ENCODE measurements around the gene NOL4L.

NOL4L gene

GRCh38 chr20:32556312-32557184 lies 28.6 kb downstream of the NOL4L start:
- H3K9me3 Mint-ChIP-seq: no peaks in the 10 kb centered on the region

DNA sequence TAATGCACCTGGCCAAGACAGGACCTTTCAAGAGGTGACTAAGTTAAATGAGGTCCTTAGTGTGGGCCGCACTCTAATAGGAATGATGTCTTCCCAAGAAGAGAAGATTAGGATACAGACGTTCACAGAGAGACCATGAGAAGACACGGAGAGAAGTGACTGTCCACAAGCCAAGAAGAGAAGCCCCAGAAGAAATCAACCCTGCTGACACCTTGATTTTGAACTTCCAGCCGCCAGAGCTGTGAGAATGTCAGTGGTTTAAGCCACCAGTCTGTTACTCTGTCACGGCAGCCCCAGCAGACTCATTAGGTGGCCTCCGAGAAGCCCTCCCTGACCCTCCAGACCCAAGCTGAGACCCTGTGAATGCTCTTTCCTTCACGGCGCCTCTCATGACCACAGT lies 29.5 kb downstream of the NOL4L start:
- Mint-ChIP-seq H3K4me3 (no peak overlapping the region), H3K9me3 (no peaks in the 10 kb centered on the region), H3K4me1 (peaks cover 77% of the 10 kb centered on the region), H3K36me3 (peaks cover 5% of the 10 kb centered on the region), H3K27ac (peak overlapping the region; percentile 92)
- ATAC-seq (no peak), DNase-seq (ENCODE audit: low spot score in 2 of 2) (no peak)

More at GRCh38 chr20:32556312-32557184, 28.6 kb downstream of the NOL4L start:
- ATAC-seq (no peak), DNase-seq (ENCODE audit: low spot score in 2 of 2) (no peak)
- H3K36me3 Mint-ChIP-seq: peaks cover 5% of the 10 kb centered on the region
- peak overlapping the region; percentile 92 for H3K27ac Mint-ChIP-seq
- H3K4me1 Mint-ChIP-seq: peaks cover 82% of the 10 kb centered on the region
- H3K4me3 Mint-ChIP-seq: no peak overlapping the region

GRCh38 chr20:32554965-32555289 lies 30.2 kb downstream of the NOL4L start:
- peak overlapping the region; percentile 92 for H3K27ac Mint-ChIP-seq
- H3K4me3 Mint-ChIP-seq: no peak overlapping the region
- peaks cover 70% of the 10 kb centered on the region for H3K4me1 Mint-ChIP-seq

DNA sequence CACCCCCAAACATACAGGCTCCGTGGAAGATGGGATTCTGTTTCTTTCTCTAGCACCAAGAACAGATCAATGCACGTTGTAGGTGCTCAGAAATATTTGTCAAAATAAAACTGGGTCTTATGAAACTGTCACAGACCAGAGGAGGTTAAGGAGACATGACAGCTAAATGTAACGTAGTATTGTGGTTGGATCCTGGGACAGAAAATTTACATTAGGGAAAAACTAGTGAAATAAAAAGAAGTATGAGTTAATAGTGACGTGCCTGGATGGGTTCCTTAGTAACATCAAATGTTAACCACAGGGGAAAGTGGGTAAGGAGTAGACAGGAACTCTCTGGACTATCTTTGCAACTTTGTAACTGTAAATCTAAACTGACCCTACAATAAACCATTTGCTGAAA lies 31.5 kb downstream of the NOL4L start:
- H3K4me1 Mint-ChIP-seq: peaks cover 59% of the 10 kb centered on the region
- ATAC-seq: no peak
- H3K36me3 Mint-ChIP-seq: peaks cover 7% of the 10 kb centered on the region
- no peak for DNase-seq (ENCODE audit: low spot score in 2 of 2)
- no peak overlapping the region for H3K4me3 Mint-ChIP-seq
- no peaks in the 10 kb centered on the region for H3K9me3 Mint-ChIP-seq
- H3K27ac Mint-ChIP-seq: peak overlapping the region; percentile 92

More at GRCh38 chr20:32554965-32555289, 30.2 kb downstream of the NOL4L start:
- ATAC-seq: no peak
- no peak for DNase-seq (ENCODE audit: low spot score in 2 of 2)
- Mint-ChIP-seq H3K36me3 (peaks cover 5% of the 10 kb centered on the region), H3K9me3 (no peaks in the 10 kb centered on the region)

DNA sequence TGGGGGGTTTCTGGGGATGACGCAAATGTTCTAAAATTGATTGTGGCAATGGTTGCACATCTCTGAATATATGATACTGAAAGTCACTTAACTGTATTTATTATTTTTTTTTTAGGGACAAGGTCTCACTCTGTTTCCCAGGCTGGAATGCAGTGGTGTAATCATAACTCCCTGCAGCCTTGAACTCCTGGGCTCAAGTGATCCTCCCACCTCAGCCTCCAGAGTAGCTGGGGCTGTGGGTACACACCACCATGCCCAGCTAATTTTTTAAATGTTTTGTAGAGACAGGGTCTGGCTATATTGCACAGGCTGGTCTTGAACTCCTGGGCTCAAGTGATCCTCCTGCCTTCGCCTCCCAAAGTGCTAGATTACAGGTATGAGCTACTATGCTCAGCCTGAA lies 33.4 kb downstream of the NOL4L start:
- Mint-ChIP-seq H3K9me3 (no peaks in the 10 kb centered on the region), H3K4me3 (no peak overlapping the region), H3K36me3 (peaks cover 4% of the 10 kb centered on the region), H3K27ac (peak overlapping the region; percentile 50), H3K4me1 (peaks cover 66% of the 10 kb centered on the region)
- ATAC-seq: no peak
- no peak for DNase-seq (ENCODE audit: low spot score in 2 of 2)

GRCh38 chr20:32549842-32550241 lies 35.3 kb downstream of the NOL4L start:
- no peak overlapping the region for H3K27ac Mint-ChIP-seq
- peaks cover 58% of the 10 kb centered on the region for H3K4me1 Mint-ChIP-seq

DNA sequence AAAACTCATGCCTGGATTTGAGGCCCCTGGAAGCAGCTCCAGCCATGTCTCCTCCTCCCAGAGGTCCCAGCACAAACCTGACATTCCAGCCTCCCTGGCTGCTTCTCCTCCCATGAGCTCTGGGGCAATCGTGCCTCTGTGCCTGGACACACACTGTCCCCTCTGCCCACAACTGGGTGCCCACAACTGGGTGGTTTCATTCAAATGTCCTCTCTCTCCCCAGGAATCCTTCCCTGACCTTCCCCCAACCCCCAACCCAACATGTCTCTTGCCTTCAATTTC lies 37.4 kb downstream of the NOL4L start:
- no peak overlapping the region for H3K4me3 Mint-ChIP-seq
- peaks cover 4% of the 10 kb centered on the region for H3K36me3 Mint-ChIP-seq
- H3K9me3 Mint-ChIP-seq: no peaks in the 10 kb centered on the region
- ATAC-seq (no peak), DNase-seq (ENCODE audit: low spot score in 2 of 2) (no peak)
- peaks cover 50% of the 10 kb centered on the region for H3K4me1 Mint-ChIP-seq
- peak overlapping the region; percentile 99 for H3K27ac Mint-ChIP-seq

More at GRCh38 chr20:32549842-32550241, 35.3 kb downstream of the NOL4L start:
- DNase-seq (ENCODE audit: low spot score in 2 of 2) (no peak), ATAC-seq (no peak)
- no peak overlapping the region for H3K4me3 Mint-ChIP-seq
- H3K9me3 Mint-ChIP-seq: no peaks in the 10 kb centered on the region
- H3K36me3 Mint-ChIP-seq: peaks cover 4% of the 10 kb centered on the region

DNA sequence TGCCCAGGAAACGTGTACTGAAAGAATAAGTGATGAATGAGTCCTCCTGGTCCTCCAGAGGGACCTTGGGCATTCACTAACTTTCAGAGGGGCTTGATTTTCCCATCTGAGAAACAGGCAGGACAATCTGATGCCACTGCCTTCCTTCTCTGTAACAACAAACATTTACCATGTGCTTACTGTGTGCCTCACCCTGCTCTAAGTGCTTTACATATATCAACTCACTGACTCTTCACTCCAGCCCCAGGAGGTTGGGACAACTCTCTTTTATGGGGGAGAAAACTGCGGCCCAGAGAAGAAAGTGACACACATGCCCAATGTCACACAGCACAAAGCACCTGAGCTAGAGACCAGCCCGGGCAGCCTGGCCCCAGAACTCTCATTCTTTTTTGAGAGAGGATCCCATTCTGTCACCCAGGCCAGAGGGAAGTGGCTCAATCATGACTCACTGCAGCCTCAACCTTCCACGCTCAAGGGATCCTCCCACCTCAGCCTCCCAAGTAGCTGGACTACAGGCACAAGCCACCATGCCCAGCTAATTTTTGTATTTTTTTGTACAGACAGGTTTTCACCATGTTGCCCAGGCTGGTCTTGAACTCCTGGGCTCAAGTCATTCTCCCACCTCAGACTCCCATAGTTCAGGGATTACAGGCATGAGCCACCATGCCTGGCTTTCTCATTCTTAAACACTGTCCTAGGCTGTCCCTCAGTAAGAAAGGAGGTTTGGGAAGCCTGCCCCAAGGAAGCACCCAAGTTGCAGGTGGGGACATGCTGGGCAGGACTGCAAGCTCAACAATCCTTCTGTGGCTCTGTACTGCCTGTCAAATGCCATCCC lies 38.0 kb downstream of the NOL4L start:
- H3K27ac Mint-ChIP-seq: peak overlapping the region; percentile 99
- no peak for ATAC-seq
- no peaks in the 10 kb centered on the region for H3K9me3 Mint-ChIP-seq

DNA sequence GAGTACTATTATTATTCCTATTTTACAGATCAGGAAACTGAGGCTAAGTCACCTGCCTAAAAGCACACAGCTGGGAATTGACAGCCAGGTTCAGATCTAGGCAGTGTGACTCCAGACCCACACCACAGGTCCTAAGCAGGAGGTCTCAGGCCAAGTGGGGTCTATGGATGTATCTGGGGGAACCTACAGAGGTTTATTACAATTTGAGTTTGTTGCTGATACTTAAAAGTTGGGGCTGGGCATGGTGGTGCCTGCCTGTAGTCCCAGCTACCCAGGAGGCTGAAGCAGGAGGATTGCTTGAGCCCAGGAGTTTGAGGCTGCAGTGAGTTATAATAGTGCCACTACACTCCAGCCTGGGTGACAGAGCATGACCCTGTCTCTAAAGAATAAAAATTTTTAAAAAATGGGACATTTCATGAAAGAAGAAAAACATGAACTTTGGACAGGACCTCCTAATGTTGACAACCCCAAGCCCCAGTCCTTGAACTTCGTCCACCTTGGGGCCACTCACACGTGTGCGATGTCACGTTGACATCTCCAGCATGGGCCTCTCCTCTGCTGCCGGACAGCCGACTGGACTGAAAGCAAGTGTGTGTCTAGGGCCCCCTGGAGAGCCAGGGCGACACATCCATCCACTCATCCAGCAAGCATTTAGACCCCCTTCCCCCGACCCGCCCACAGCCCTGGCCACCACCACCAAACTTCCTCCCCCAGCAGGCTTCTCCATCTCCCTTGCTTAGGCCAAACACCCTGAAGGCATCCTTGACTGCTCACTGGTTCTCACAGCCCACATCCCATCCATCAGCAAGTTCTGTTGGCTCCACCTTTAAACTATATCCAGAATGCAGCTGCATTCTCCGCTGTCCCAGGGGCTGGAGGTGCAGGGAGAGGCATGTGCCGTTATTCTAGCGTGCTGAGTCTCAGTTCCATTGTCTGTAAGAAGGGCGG lies 40.0 kb downstream of the NOL4L start:
- H3K27ac Mint-ChIP-seq: peak overlapping the region; percentile 99

More for the DNA sequence above, 38.0 kb downstream of the NOL4L start:
- no peak for DNase-seq (ENCODE audit: low spot score in 2 of 2)
- peaks cover 55% of the 10 kb centered on the region for H3K4me1 Mint-ChIP-seq
- H3K36me3 Mint-ChIP-seq: peaks cover 4% of the 10 kb centered on the region
- H3K4me3 Mint-ChIP-seq: no peak overlapping the region

DNA sequence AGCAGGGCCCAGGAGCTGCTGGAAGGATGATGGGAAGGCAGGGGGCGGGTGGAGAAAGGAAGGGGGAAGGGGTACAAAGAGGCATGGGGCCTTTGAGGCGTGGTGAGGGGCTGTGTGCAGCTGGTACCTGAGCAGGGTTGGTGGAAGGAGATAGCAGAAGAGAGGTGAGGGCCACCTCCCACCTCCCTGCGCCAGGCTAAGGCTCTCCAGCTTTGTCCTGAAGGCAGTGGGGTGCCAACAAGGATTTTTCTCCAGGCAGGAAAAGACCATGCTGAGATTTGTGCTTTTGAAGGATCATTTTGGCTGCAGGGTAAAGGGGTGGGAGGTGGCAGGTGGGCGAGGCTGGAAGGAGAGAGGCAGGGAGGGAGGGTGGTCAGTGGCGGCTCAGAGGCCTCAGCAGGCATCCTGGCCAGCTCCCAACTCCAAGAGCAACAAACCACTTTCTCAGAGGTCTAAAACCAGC lies 40.8 kb downstream of the NOL4L start:
- H3K27ac Mint-ChIP-seq: peak overlapping the region; percentile 99
- H3K4me1 Mint-ChIP-seq: peaks cover 68% of the 10 kb centered on the region

More for the DNA sequence above, 40.0 kb downstream of the NOL4L start:
- peaks cover 59% of the 10 kb centered on the region for H3K4me1 Mint-ChIP-seq
- no peak overlapping the region for H3K4me3 Mint-ChIP-seq
- no peak for ATAC-seq
- no peak for DNase-seq (ENCODE audit: low spot score in 2 of 2)
- H3K9me3 Mint-ChIP-seq: no peaks in the 10 kb centered on the region
- H3K36me3 Mint-ChIP-seq: peaks cover 11% of the 10 kb centered on the region

DNA sequence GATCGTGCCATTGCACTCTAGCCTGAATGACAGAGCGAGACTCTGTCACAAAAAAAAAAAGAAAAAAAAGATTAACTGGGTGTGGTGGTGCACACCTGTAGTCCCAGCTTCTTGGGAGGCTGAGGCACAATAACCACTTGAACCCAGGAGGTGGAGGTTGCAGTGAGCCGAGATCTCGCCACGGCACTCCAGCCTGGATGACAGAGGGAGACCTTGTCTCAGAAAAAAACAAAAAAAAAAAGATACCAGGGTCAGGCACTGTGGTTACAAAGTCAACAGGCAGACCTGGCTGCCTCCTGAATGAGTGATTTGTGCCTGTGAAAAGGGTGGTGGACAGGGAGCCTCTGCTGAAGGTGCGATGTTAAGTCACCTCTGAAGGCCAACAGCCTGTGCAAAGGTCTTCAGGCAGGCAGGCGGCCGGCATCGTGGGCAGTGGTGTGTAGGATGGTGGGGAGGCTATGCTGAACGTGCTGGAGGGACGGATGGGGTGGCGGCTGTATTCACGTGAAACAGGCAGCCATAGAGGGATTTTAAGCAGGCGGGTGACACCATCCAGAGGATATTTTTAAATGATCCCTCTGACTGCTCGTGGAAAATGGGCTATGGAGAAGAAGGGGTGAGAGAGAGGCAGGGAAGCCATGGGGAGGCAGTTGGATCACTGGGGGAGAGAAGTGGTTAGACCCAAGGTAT lies 41.4 kb downstream of the NOL4L start:
- Mint-ChIP-seq H3K4me1 (peaks cover 72% of the 10 kb centered on the region), H3K27ac (peak overlapping the region; percentile 99), H3K4me3 (no peak overlapping the region), H3K9me3 (no peaks in the 10 kb centered on the region), H3K36me3 (peaks cover 19% of the 10 kb centered on the region)
- no peak for DNase-seq (ENCODE audit: low spot score in 2 of 2)
- ATAC-seq: no peak

More for the DNA sequence above, 40.8 kb downstream of the NOL4L start:
- Mint-ChIP-seq H3K9me3 (no peaks in the 10 kb centered on the region), H3K4me3 (no peak overlapping the region), H3K36me3 (peaks cover 19% of the 10 kb centered on the region)
- DNase-seq (ENCODE audit: low spot score in 2 of 2) (no peak), ATAC-seq (no peak)

- H3K27ac Mint-ChIP-seq: peak overlapping the region; percentile 99
- no peaks in the 10 kb centered on the region for H3K9me3 Mint-ChIP-seq
- no peak overlapping the region for H3K4me3 Mint-ChIP-seq
- no peak for ATAC-seq
- H3K4me1 Mint-ChIP-seq: peaks cover 72% of the 10 kb centered on the region
- H3K36me3 Mint-ChIP-seq: peaks cover 18% of the 10 kb centered on the region
- no peak for DNase-seq (ENCODE audit: low spot score in 2 of 2)
Measured at GRCh38 chr20:32542259-32542615, 42.9 kb downstream of the NOL4L start.

GRCh38 chr20:32541323-32542258 lies 43.5 kb downstream of the NOL4L start:
- no peak for DNase-seq (ENCODE audit: low spot score in 2 of 2)
- Mint-ChIP-seq H3K27ac (peak overlapping the region; percentile 99), H3K4me3 (no peak overlapping the region), H3K36me3 (peaks cover 22% of the 10 kb centered on the region), H3K9me3 (no peaks in the 10 kb centered on the region), H3K4me1 (peaks cover 71% of the 10 kb centered on the region)
- ATAC-seq: no peak
